ENCODE results near the gene GRIA2. TPM values are rescaled to one million over a fixed set of nuclear protein-coding genes. Genes with fewer than 3 reads are reported as not detected.
"Not testable (repeated sequence)": the region's sequence is repeated elsewhere in the genome, so short reads cannot be mapped to it uniquely, and the experiment has no call there.

Gene GRIA2
- total RNA-seq, 1 experiment from 2014 or later = not detected

GRCh38 chr4:157258165-157258564 is 37.6 kb downstream of the GRIA2 start:
- DNase-seq (ENCODE audit: low spot score) = not testable (repeated sequence)

- no peak for DNase-seq (ENCODE audit: low spot score)
Observed at GRCh38 chr4:157265281-157265680, 44.8 kb downstream of the GRIA2 start.

GRCh38 chr4:157270108-157270507 is 49.6 kb downstream of the GRIA2 start:
- no peak for DNase-seq (ENCODE audit: low spot score)

- no peak for DNase-seq (ENCODE audit: low spot score)
Observed at GRCh38 chr4:157270552-157270951, 50.0 kb downstream of the GRIA2 start.

- DNase-seq (ENCODE audit: low spot score) = peak; percentile 36
Observed at GRCh38 chr4:157271166-157271869, 50.8 kb downstream of the GRIA2 start.

GRCh38 chr4:157280673-157281072 is 60.1 kb downstream of the GRIA2 start:
- DNase-seq (ENCODE audit: low spot score) = no peak

- no peak for DNase-seq (ENCODE audit: low spot score)
Observed at GRCh38 chr4:157282019-157282418, 61.5 kb downstream of the GRIA2 start.

- DNase-seq (ENCODE audit: low spot score) = no peak
Observed at GRCh38 chr4:157287445-157287844, 66.9 kb downstream of the GRIA2 start.

- DNase-seq (ENCODE audit: low spot score) = no peak
Observed at GRCh38 chr4:157290622-157291021, 70.1 kb downstream of the GRIA2 start.

GRCh38 chr4:157291071-157291470 is 70.5 kb downstream of the GRIA2 start:
- DNase-seq (ENCODE audit: low spot score) = no peak

GRCh38 chr4:157293673-157294072 is 73.1 kb downstream of the GRIA2 start:
- no peak for DNase-seq (ENCODE audit: low spot score)

GRCh38 chr4:157294575-157294974 is 74.0 kb downstream of the GRIA2 start:
- DNase-seq (ENCODE audit: low spot score) = no peak

- DNase-seq (ENCODE audit: low spot score) = no peak
Observed at GRCh38 chr4:157300701-157301100, 80.2 kb downstream of the GRIA2 start.

- no peak for DNase-seq (ENCODE audit: low spot score)
Observed at GRCh38 chr4:157303471-157303960, 83.0 kb downstream of the GRIA2 start.

- no peak for DNase-seq (ENCODE audit: low spot score)
Observed at GRCh38 chr4:157304769-157305168, 84.2 kb downstream of the GRIA2 start.

GRCh38 chr4:157312702-157313101 is 92.2 kb downstream of the GRIA2 start:
- DNase-seq (ENCODE audit: low spot score) = no peak

GRCh38 chr4:157314906-157315305 is 94.4 kb downstream of the GRIA2 start:
- no peak for DNase-seq (ENCODE audit: low spot score)

- DNase-seq (ENCODE audit: low spot score) = no peak
Observed at GRCh38 chr4:157315968-157316367, 95.4 kb downstream of the GRIA2 start.

- no peak for DNase-seq (ENCODE audit: low spot score)
Observed at GRCh38 chr4:157320092-157320491, 99.6 kb downstream of the GRIA2 start.

GRCh38 chr4:157327666-157328065 is 107.1 kb downstream of the GRIA2 start:
- DNase-seq (ENCODE audit: low spot score) = no peak

GRCh38 chr4:157357887-157358286 is 137.4 kb downstream of the GRIA2 start:
- no peak for DNase-seq (ENCODE audit: low spot score)

- no peak for DNase-seq (ENCODE audit: low spot score)
Observed at GRCh38 chr4:157358439-157358838, 137.9 kb downstream of the GRIA2 start.

GRCh38 chr4:157358851-157359250 is 138.3 kb downstream of the GRIA2 start:
- no peak for DNase-seq (ENCODE audit: low spot score)

GRCh38 chr4:157363360-157363759 is 142.8 kb downstream of the GRIA2 start:
- no peak for DNase-seq (ENCODE audit: low spot score)
